HUES48 (cell line): ENCODE data around the gene JSRP1.

Experiments
- H3K27ac ChIP-seq: one replicate; pipeline ENCODE4 v1.7.0; 2013; ENCODE audit warnings: low read depth, low read length, inconsistent platforms
- H3K27me3 ChIP-seq: 2 replicates; pipeline ENCODE4 v1.6.1; 2013; ENCODE audit warnings: mild to moderate bottlenecking, low read length; ENCODE audit not compliant: control insufficient read depth, insufficient read depth
- H3K36me3 ChIP-seq: 2 replicates; pipeline ENCODE4 v1.6.1; 2013; ENCODE audit warnings: low read length; ENCODE audit not compliant: control insufficient read depth, insufficient read depth
- H3K4me1 ChIP-seq: 2 replicates; pipeline ENCODE4 v1.6.1; 2013; ENCODE audit warnings: mild to moderate bottlenecking, low read length; ENCODE audit not compliant: control insufficient read depth, insufficient read depth
- H3K4me3 ChIP-seq: 2 replicates; pipeline ENCODE4 v1.5.1; 2013; ENCODE audit warnings: mild to moderate bottlenecking, low read depth, low read length
- H3K9ac ChIP-seq: 2 replicates; pipeline ENCODE4 v1.6.1; 2013; ENCODE audit warnings: mild to moderate bottlenecking, low read depth, low read length, moderate library complexity
- H3K9me3 ChIP-seq: 2 replicates; pipeline ENCODE4 v1.6.1; 2013; ENCODE audit warnings: low read length; ENCODE audit not compliant: control insufficient read depth, insufficient read depth

JSRP1 gene

GRCh38 chr19:2216361-2217225, 39.6 kb downstream of the JSRP1 start:
- H3K4me1 ChIP-seq = no peaks in the 10 kb centered on the region
- H3K4me3 ChIP-seq = no peak overlapping the region
- H3K36me3 ChIP-seq = peaks cover 85% of the 10 kb centered on the region
- no peaks in the 10 kb centered on the region for H3K9me3 ChIP-seq
- no peak overlapping the region for H3K9ac ChIP-seq
- H3K27me3 ChIP-seq = no peaks in the 10 kb centered on the region
- no peak overlapping the region for H3K27ac ChIP-seq

DNA sequence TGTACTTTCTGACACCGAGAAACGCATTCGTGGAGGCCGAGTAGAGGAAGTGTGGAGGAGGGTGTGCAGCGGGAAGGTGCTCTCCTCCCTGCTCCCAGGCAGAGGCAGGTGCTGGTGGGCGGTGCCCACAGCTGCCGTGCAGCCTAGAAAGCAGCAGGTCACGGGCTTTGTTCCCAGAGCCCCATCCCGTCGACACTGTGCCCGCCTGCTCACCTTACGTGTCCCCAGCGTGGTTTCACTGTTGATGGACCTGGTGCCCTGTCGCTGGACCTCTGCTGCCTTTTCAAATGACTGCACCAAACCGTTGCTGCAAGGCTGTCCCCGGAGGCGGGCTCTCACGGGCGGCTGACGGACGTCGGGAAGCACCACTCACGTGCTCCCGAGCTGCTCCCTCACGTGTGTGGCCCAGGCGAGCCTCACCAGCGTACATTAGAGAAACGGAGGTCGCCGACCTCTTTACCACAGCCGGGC, 40.9 kb downstream of the JSRP1 start:
- Histone ChIP-seq H3K27me3 (no peaks in the 10 kb centered on the region), H3K9me3 (no peaks in the 10 kb centered on the region), H3K36me3 (peaks cover 87% of the 10 kb centered on the region), H3K4me3 (no peak overlapping the region), H3K27ac (no peak overlapping the region), H3K4me1 (no peaks in the 10 kb centered on the region), H3K9ac (no peak overlapping the region)

DNA sequence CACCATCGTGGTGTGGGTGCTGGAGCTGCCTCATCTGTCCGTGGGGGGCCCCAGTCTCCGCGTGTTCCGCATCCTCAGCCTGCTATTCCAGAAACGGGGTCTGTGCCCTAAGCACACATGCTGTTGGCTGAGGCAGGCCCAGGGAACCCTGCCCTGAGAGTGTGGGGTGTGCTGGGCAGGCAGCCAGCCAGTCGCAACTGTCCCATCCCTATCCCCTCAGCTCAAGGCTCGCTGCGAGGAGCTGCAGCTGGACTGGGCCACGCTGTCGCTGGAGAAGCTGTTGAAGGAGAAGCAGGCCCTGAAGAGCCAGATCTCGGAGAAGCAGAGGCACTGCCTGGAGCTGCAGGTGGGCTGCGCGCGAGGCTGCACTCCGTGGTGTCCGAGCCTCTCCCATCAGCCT, 42.0 kb downstream of the JSRP1 start:
- 0 out of 2 replicates have a peak overlapping the region, but pooled peaks have one; percentile 20 for H3K9ac ChIP-seq
- no peaks in the 10 kb centered on the region for H3K27me3 ChIP-seq
- H3K9me3 ChIP-seq = no peaks in the 10 kb centered on the region
- H3K4me1 ChIP-seq = no peaks in the 10 kb centered on the region
- H3K27ac ChIP-seq = no peak overlapping the region
- peaks cover 79% of the 10 kb centered on the region for H3K36me3 ChIP-seq
- no peak overlapping the region for H3K4me3 ChIP-seq

GRCh38 chr19:2213799-2214198, 42.4 kb downstream of the JSRP1 start:
- Histone ChIP-seq H3K36me3 (peaks cover 77% of the 10 kb centered on the region), H3K9ac (no peak overlapping the region), H3K9me3 (no peaks in the 10 kb centered on the region), H3K27ac (no peak overlapping the region), H3K4me3 (no peak overlapping the region), H3K4me1 (no peaks in the 10 kb centered on the region), H3K27me3 (no peaks in the 10 kb centered on the region)

- no peaks in the 10 kb centered on the region for H3K9me3 ChIP-seq
- H3K27me3 ChIP-seq = no peaks in the 10 kb centered on the region
- H3K4me1 ChIP-seq = no peaks in the 10 kb centered on the region
- H3K9ac ChIP-seq = no peak overlapping the region
- H3K4me3 ChIP-seq = no peak overlapping the region
- no peak overlapping the region for H3K27ac ChIP-seq
- peaks cover 77% of the 10 kb centered on the region for H3K36me3 ChIP-seq
Observed at GRCh38 chr19:2212861-2213711, 43.1 kb downstream of the JSRP1 start.

GRCh38 chr19:2210987-2211740, 45.1 kb downstream of the JSRP1 start:
- H3K27me3 ChIP-seq = no peaks in the 10 kb centered on the region
- H3K27ac ChIP-seq = no peak overlapping the region
- peaks cover 71% of the 10 kb centered on the region for H3K36me3 ChIP-seq
- no peak overlapping the region for H3K4me3 ChIP-seq
- no peaks in the 10 kb centered on the region for H3K9me3 ChIP-seq
- H3K9ac ChIP-seq = no peak overlapping the region
- no peaks in the 10 kb centered on the region for H3K4me1 ChIP-seq

DNA sequence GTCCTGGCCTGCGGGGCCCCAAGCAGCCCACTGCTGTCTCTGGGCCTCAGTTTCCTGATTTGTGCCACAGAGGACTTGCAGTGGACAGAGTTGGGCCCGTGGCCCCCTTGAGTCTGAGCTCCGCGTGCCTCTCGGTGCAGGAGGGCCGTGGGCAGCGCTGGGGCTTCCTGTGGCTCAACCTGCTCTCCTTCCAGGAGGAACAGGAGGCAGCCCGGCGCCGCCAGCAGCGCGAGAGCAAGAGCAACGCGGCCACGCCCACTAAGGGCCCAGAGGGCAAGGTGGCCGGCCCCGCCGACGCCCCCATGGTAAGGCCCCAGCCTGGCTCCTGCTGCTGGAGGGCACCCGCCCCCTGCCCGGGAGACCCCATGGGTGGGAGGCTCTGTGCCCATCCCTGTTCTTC, 46.0 kb downstream of the JSRP1 start:
- H3K4me3 ChIP-seq = no peak overlapping the region
- no peaks in the 10 kb centered on the region for H3K4me1 ChIP-seq
- no peaks in the 10 kb centered on the region for H3K27me3 ChIP-seq
- H3K36me3 ChIP-seq = peaks cover 61% of the 10 kb centered on the region
- H3K9me3 ChIP-seq = no peaks in the 10 kb centered on the region
- no peak overlapping the region for H3K9ac ChIP-seq
- no peak overlapping the region for H3K27ac ChIP-seq

- Histone ChIP-seq H3K4me1 (no peaks in the 10 kb centered on the region), H3K27ac (no peak overlapping the region), H3K4me3 (no peak overlapping the region)
Observed at GRCh38 chr19:2209408-2209807, 46.8 kb downstream of the JSRP1 start.

GRCh38 chr19:2208975-2209374, 47.2 kb downstream of the JSRP1 start:
- Histone ChIP-seq H3K4me3 (no peak overlapping the region), H3K9ac (no peak overlapping the region), H3K4me1 (no peaks in the 10 kb centered on the region), H3K9me3 (no peaks in the 10 kb centered on the region), H3K27me3 (no peaks in the 10 kb centered on the region), H3K27ac (no peak overlapping the region), H3K36me3 (peaks cover 53% of the 10 kb centered on the region)

More at GRCh38 chr19:2209408-2209807, 46.8 kb downstream of the JSRP1 start:
- H3K36me3 ChIP-seq = peaks cover 53% of the 10 kb centered on the region
- H3K9ac ChIP-seq = no peak overlapping the region
- H3K27me3 ChIP-seq = no peaks in the 10 kb centered on the region
- no peaks in the 10 kb centered on the region for H3K9me3 ChIP-seq

DNA sequence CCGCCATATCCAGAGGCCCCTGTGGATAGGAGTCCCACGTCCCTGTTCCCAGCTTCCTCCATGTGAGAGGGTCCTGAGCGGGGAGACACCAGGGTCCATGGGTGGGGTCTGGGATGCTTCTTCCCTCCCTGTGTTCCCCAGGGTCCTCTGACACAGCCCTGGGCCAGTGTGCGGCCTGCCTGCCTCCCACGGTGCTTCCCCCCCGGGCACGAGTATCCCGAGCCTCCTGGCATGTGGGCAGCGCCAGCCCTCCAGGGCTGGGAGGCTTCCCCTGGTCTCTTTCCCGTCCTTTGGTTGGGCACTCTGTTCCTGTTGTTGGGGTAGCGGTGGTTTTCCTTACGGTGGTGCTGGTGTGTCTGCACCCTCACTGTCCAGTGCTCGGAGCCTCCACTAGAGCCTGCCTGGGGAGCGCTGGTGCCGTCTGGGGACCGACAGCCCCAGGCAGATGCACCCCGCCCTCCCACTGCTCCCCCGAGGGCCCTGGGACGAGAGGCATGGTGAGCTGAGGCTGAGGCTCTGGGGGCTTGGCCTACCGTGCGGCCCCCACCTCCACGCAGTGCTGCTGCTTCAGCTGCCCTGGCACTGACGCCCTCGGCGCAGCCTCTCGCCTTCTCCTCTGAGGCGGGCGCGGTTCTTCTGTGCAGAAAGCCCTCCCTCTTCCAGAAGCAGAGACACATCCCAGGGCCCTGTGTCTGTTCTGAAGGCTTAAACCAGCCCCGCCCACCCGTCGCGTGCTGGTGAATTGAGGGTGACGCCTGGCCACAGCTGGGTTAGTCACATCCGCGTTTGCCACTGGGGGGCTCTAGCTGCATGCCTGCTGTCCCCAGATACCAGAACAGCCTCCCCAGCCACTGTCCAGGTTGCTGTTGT, 48.0 kb downstream of the JSRP1 start:
- Histone ChIP-seq H3K9ac (no peak overlapping the region), H3K9me3 (no peaks in the 10 kb centered on the region), H3K27ac (no peak overlapping the region), H3K36me3 (peaks cover 48% of the 10 kb centered on the region), H3K4me1 (no peaks in the 10 kb centered on the region), H3K4me3 (no peak overlapping the region), H3K27me3 (no peaks in the 10 kb centered on the region)
